RWPE1 (cell line): Measurements from ENCODE around the gene MET.
"Not testable (repeated sequence)": the region's sequence is repeated elsewhere in the genome, so short reads cannot be mapped to it uniquely, and the experiment has no call there.

Experiments
- CTCF ChIA-PET: fragments of 350-600 bp; sonication (Branson Sonifier 250); formaldehyde crosslinking; extraction: SDS; loops from one replicate; lab custom pipeline; 2021; lab: Yijun Ruan, JAX
- POLR2A ChIA-PET: fragments of 400-600 bp; formaldehyde crosslinking; extraction: SDS; loops from one replicate; lab custom pipeline; 2020; ENCODE audit warnings: antibody characterized with exemption; ENCODE audit not compliant: low non-redundant PET; lab: Yijun Ruan, JAX
- DNase-seq: peaks from one replicate; pipeline ENCODE4 v3.0.0; 2012; ENCODE audit warnings: low spot score
- H3K27ac ChIP-seq: fragments of 450-650 bp; 2 replicates; pipeline ENCODE4 v1.5.1; 2017
- CTCF ChIP-seq: fragments of 450-650 bp; conservative IDR thresholded peaks from 2 replicates; pipeline ENCODE4 v1.5.1; 2017; ENCODE audit warnings: low read depth, mild to moderate bottlenecking

The MET gene

GRCh38 chr7:116632384-116632783 is 39.6 kb upstream of the MET start:
- ChIA-PET CTCF (no interaction called here), POLR2A (no interaction called here)
- H3K27ac ChIP-seq, result no peak overlapping the region
- DNase-seq, result no peak
- no peak for TF ChIP-seq CTCF

GRCh38 chr7:116633131-116633988 is 38.6 kb upstream of the MET start:
- H3K27ac ChIP-seq, result peak overlapping the region; percentile 50
- POLR2A ChIA-PET, result no interaction called here
- TF ChIP-seq CTCF, result peak; percentile 45
- CTCF ChIA-PET, result interaction anchor here (0.7 kb wide), 2 partner anchors 181 to 1656 kb away, joined by 3 read pairs; no protein-coding TSS in a partner anchor
- peak; percentile 53 for DNase-seq

GRCh38 chr7:116636997-116637396 is 35.0 kb upstream of the MET start:
- no peak for TF ChIP-seq CTCF
- no peak overlapping the region for H3K27ac ChIP-seq
- ChIA-PET POLR2A (no interaction called here), CTCF (interaction anchor here (0.6 kb wide), 2 partner anchors 21 to 1248 kb away, joined by 3 read pairs; no protein-coding TSS in a partner anchor)
- DNase-seq, result no peak

- DNase-seq, CTCF ChIA-PET, POLR2A ChIA-PET, H3K27ac ChIP-seq: not testable (repeated sequence)
Observed at GRCh38 chr7:116638592-116638991, 33.4 kb upstream of the MET start.

GRCh38 chr7:116641551-116642153 is 30.3 kb upstream of the MET start:
- H3K27ac ChIP-seq, result no peak overlapping the region
- ChIA-PET POLR2A (no interaction called here), CTCF (no interaction called here)
- no peak for TF ChIP-seq CTCF
- DNase-seq, result no peak

GRCh38 chr7:116643148-116643547 is 28.8 kb upstream of the MET start:
- H3K27ac ChIP-seq, CTCF ChIA-PET, DNase-seq, POLR2A ChIA-PET: not testable (repeated sequence)

- TF ChIP-seq CTCF, result no peak
- ChIA-PET POLR2A (no interaction called here), CTCF (no interaction called here)
- no peak for DNase-seq
- no peak overlapping the region for H3K27ac ChIP-seq
Observed at GRCh38 chr7:116644628-116645027, 27.4 kb upstream of the MET start.
